H1 (cell line): ENCODE data around the gene GRIN3A. TPM values are rescaled to one million over a fixed set of nuclear protein-coding genes. Genes with fewer than 3 reads are reported as not detected.
"Not testable (repeated sequence)": the region's sequence is repeated elsewhere in the genome, so short reads cannot be mapped to it uniquely, and the experiment has no call there.

Source experiments
- CTCF ChIA-PET: fragments of 300-600 bp; sonication (Branson Sonifier 250); formaldehyde crosslinking; loops from one replicate; lab custom pipeline; 2021; ENCODE audit not compliant: partially characterized antibody; lab: Charles Lee
- POLR2A ChIA-PET: fragments of 300-600 bp; sonication (Branson Sonifier 250); formaldehyde crosslinking; loops from one replicate; lab custom pipeline; 2021; ENCODE audit warnings: inconsistent platforms; ENCODE audit not compliant: partially characterized antibody; lab: Charles Lee
- DNase-seq, 2 experiments: peaks; one replicate each; pipeline versions ENCODE4 v3.0.0 to v3.0.0-alpha.2; 2010 to 2022; ENCODE audit warnings: low spot score in 2 of 2, low read depth in 1 of 2, mixed read lengths in 1 of 2
- FAIRE-seq: peaks from 2 replicates; lab custom pipeline; 2011; peaks lifted over from hg19 to GRCh38; lab: Jason Lieb, UNC
- H2AFZ ChIP-seq: 2 replicates; pipeline ENCODE4 v1.8.1; 2012; ENCODE audit warnings: low read length, inconsistent platforms
- H2AK5ac ChIP-seq: 2 replicates; pipeline ENCODE4 v1.6.1; 2013; ENCODE audit warnings: low read depth, low read length
- H2BK120ac ChIP-seq: replicated peaks from 2 replicates; pipeline ENCODE3; 2013; ENCODE audit warnings: low read depth, low read length, inconsistent platforms
- H2BK12ac ChIP-seq: 2 replicates; pipeline ENCODE4 v1.6.1; 2013; ENCODE audit warnings: low read depth, low read length
- H2BK15ac ChIP-seq: 2 replicates; pipeline ENCODE4 v1.6.1; 2013; ENCODE audit warnings: low read length
- H2BK20ac ChIP-seq: 2 replicates; pipeline ENCODE4 v1.6.1; 2013; ENCODE audit warnings: low read length
- H2BK5ac ChIP-seq: 2 replicates; pipeline ENCODE4 v1.6.1; 2013; ENCODE audit warnings: low read depth, low read length
- H3K14ac ChIP-seq: 2 replicates; pipeline ENCODE4 v1.6.1; 2013; ENCODE audit warnings: inconsistent platforms; ENCODE audit not compliant: insufficient read length
- H3K18ac ChIP-seq: 2 replicates; pipeline ENCODE4 v1.6.1; 2013; ENCODE audit warnings: low read length; ENCODE audit errors: extremely low read depth
- H3K23ac ChIP-seq: 2 replicates; pipeline ENCODE4 v1.6.1; 2013; ENCODE audit warnings: inconsistent platforms; ENCODE audit not compliant: insufficient read length
- H3K23me2 ChIP-seq: 2 replicates; pipeline ENCODE4 v1.6.1; 2013; ENCODE audit warnings: low read depth, low read length
- H3K27ac ChIP-seq: 2 replicates; pipeline ENCODE4 v1.6.1; 2011; ENCODE audit warnings: low read depth, low read length, inconsistent platforms
- H3K27me3 ChIP-seq, 4 experiments: replicated peaks in 1 of 4; 1 replicate in 1 of 4; 2 replicates in 3 of 4; pipeline versions ENCODE4 v1.6.1 to v1.8.1; 2011 to 2013; ENCODE audit warnings: low read length in 3 of 4, mild to moderate bottlenecking in 3 of 4, inconsistent platforms in 2 of 4, mixed read lengths in 2 of 4, moderate library complexity in 1 of 4; ENCODE audit not compliant: control insufficient read depth in 3 of 4, insufficient read depth in 3 of 4; ENCODE audit errors: extremely low read depth in 1 of 4
- H3K36me3 ChIP-seq, 4 experiments: 2 replicates each; pipeline versions ENCODE4 v1.6.1 to v1.8.1; 2011 to 2013; ENCODE audit warnings: mild to moderate bottlenecking in 4 of 4, low read length in 3 of 4, moderate library complexity in 2 of 4, control low read depth in 1 of 4, inconsistent platforms in 1 of 4; ENCODE audit not compliant: insufficient read depth in 4 of 4, control insufficient read depth in 2 of 4
- H3K4ac ChIP-seq: replicated peaks from 2 replicates; pipeline ENCODE3; 2013; ENCODE audit warnings: low read length, low read depth, mixed read lengths, inconsistent platforms; ENCODE audit not compliant: insufficient read length
- H3K4me1 ChIP-seq, 4 experiments: replicated peaks in 1 of 4; 1 replicate in 1 of 4; 2 replicates in 3 of 4; pipeline versions ENCODE4 v1.6.1 to v1.8.1; 2011 to 2013; ENCODE audit warnings: low read length in 3 of 4, inconsistent platforms in 2 of 4, mixed read lengths in 1 of 4; ENCODE audit not compliant: insufficient read depth in 4 of 4, control insufficient read depth in 3 of 4
- H3K4me2 ChIP-seq, 2 experiments: 2 replicates each; pipeline versions ENCODE4 v1.6.1 to v1.8.1; 2011 to 2013; ENCODE audit warnings: low read depth in 2 of 2, low read length in 2 of 2, control low read depth in 1 of 2, inconsistent platforms in 1 of 2, mild to moderate bottlenecking in 1 of 2; ENCODE audit not compliant: insufficient read depth in 1 of 2
- H3K4me3 ChIP-seq, 4 experiments: fragments of 200-600, 300-600 bp in 1 of 4; sonication (generic), shearing (Covaris generic), sonication (Bioruptor Twin) in 1 of 4; 2 replicates each; pipeline versions ENCODE4 v1.5.1 to v1.8.1; 2011 to 2016; ENCODE audit warnings: low read length in 4 of 4, low read depth in 3 of 4, control low read depth in 2 of 4, inconsistent platforms in 2 of 4, mild to moderate bottlenecking in 2 of 4, mixed read lengths in 1 of 4, moderate library complexity in 1 of 4; ENCODE audit not compliant: insufficient read depth in 2 of 4; ENCODE audit errors: extremely low read depth in 1 of 4
- H3K56ac ChIP-seq: replicated peaks from 2 replicates; pipeline ENCODE3; 2013; ENCODE audit warnings: low read depth, mild to moderate bottlenecking, mixed read lengths, low read length, inconsistent platforms; ENCODE audit not compliant: insufficient read length
- H3K79me1 ChIP-seq: 2 replicates; pipeline ENCODE4 v1.6.1; 2013; ENCODE audit warnings: low read depth, low read length, control low read depth
- H3K79me2 ChIP-seq, 2 experiments: 2 replicates each; pipeline versions ENCODE4 v1.6.1 to v1.8.1; 2012 to 2013; ENCODE audit warnings: low read length in 2 of 2, mild to moderate bottlenecking in 2 of 2, inconsistent platforms in 1 of 2; ENCODE audit not compliant: insufficient read depth in 2 of 2, control insufficient read depth in 1 of 2
- H3K9ac ChIP-seq, 4 experiments: replicated peaks in 1 of 4; 1 replicate in 1 of 4; 2 replicates in 3 of 4; pipeline versions ENCODE4 v1.6.1 to v1.8.1; 2011 to 2013; ENCODE audit warnings: low read depth in 3 of 4, low read length in 3 of 4, control low read depth in 2 of 4, mild to moderate bottlenecking in 2 of 4, moderate library complexity in 2 of 4, inconsistent platforms in 1 of 4; ENCODE audit errors: extremely low read depth in 1 of 4
- H3K9me3 ChIP-seq, 2 experiments: 2 replicates each; pipeline versions ENCODE4 v1.6.1 to v1.8.1; 2012 to 2013; ENCODE audit warnings: mild to moderate bottlenecking in 2 of 2, moderate library complexity in 2 of 2, control low read depth in 1 of 2, inconsistent platforms in 1 of 2, low read depth in 1 of 2, low read length in 1 of 2, mixed read lengths in 1 of 2; ENCODE audit not compliant: insufficient read depth in 2 of 2
- H4K20me1 ChIP-seq, 2 experiments: replicated peaks in 1 of 2; 2 replicates each; pipeline versions ENCODE3 to v1.8.1; 2011 to 2013; ENCODE audit warnings: inconsistent platforms in 2 of 2, low read length in 2 of 2, mild to moderate bottlenecking in 1 of 2; ENCODE audit not compliant: insufficient read depth in 2 of 2, control insufficient read depth in 1 of 2
- H4K5ac ChIP-seq: 2 replicates; pipeline ENCODE4 v1.6.1; 2013; ENCODE audit warnings: low read length, low read depth, mixed read lengths, inconsistent platforms; ENCODE audit not compliant: insufficient read length
- H4K8ac ChIP-seq: 2 replicates; pipeline ENCODE4 v1.8.0; 2013; ENCODE audit warnings: mild to moderate bottlenecking, moderate library complexity, low read length, inconsistent platforms; ENCODE audit not compliant: insufficient read depth; ENCODE audit errors: extremely low read depth
- H4K91ac ChIP-seq: replicated peaks from 2 replicates; pipeline ENCODE3; 2013; ENCODE audit warnings: low read length, mixed read lengths, inconsistent platforms; ENCODE audit not compliant: insufficient read length
- WGBS, 2 experiments: shearing (Covaris generic) in 1 of 2; methylation state at CpG; one replicate each; pipeline versions ENCODE4 v1.1.6 to v1.1.7; 2013 to 2015; ENCODE audit warnings: low lambda C conversion rate in 2 of 2, mixed read lengths in 2 of 2, inconsistent platforms in 1 of 2, low coverage in 1 of 2, missing lambda C conversion rate in 1 of 2; ENCODE audit not compliant: insufficient replicate concordance in 2 of 2, insufficient coverage in 1 of 2, insufficient read length in 1 of 2; ENCODE audit errors: extremely low coverage in 1 of 2, missing lambda C conversion rate in 1 of 2; 5-methylcytosine and 5-hydroxymethylcytosine counted together
- polyA plus RNA-seq, 7 experiments: library from polyadenylated mRNA; depleted of rRNA in 3 of 7; stranded (reverse) in 5 of 7; unstranded in 2 of 7; fragments of >200 nt in 5 of 7; fragments of 200-250 nt in 2 of 7; gene quantifications; 1 replicate in 5 of 7; 2 replicates in 1 of 7; 4 replicates in 1 of 7; pipeline versions ENCODE4 v1.2.1 to v1.2.3, GENCODE V29; 2011 to 2013; ENCODE audit warnings: missing spikeins in 2 of 7, mixed read lengths in 2 of 7
- total RNA-seq: library from RNA; stranded (reverse); fragmentation: NEBNext Ultra II Directional; extraction: Animal tissue kit (Norgen Biotek cat#: 25700); gene quantifications from 2 replicates; pipeline ENCODE4 v1.2.1, GENCODE V29; 2021

GRIN3A gene
- total and polyA plus RNA-seq, 2 of the 8 experiments (the other 6 are each of a cell fraction or from before 2014, with no cell fraction given): 0.04 TPM; not detected in 1

GRCh38 chr9:101724271-101724670, 14.2 kb downstream of the GRIN3A start:
- H4K20me1 ChIP-seq, H2AK5ac ChIP-seq, CTCF ChIA-PET, H3K4ac ChIP-seq, H2BK12ac ChIP-seq, H3K4me3 ChIP-seq, H3K23ac ChIP-seq, H3K36me3 ChIP-seq, H2AFZ ChIP-seq, H2BK120ac ChIP-seq, H3K14ac ChIP-seq, H3K4me1 ChIP-seq, POLR2A ChIA-PET, H4K91ac ChIP-seq, H3K4me2 ChIP-seq, H4K8ac ChIP-seq, H2BK15ac ChIP-seq, H3K23me2 ChIP-seq, H4K5ac ChIP-seq, H3K56ac ChIP-seq, DNase-seq, H3K18ac ChIP-seq, H2BK20ac ChIP-seq, H3K79me1 ChIP-seq, FAIRE-seq, H3K79me2 ChIP-seq, H3K27me3 ChIP-seq, H3K27ac ChIP-seq, H2BK5ac ChIP-seq, H3K9ac ChIP-seq, H3K9me3 ChIP-seq: not testable (repeated sequence)
- WGBS, 2 experiments: 91% methylated on average over 21 of the region's 30 CpGs; no CpG with 5 or more reads in 1 of the 2 experiments
